Activated naive CD4-positive, alpha-beta T cell treated with anti-CD3 and anti-CD28 coated beads, Interleukin-2, amount 50 U/mL, for 16 hours (primary cell): ENCODE measurements around the gene CEBPE.
A peak's percentile ranks its signal among the peaks of the same experiment; 100 is the strongest.
"Not testable (repeated sequence)": the region's sequence is repeated elsewhere in the genome, so short reads cannot be mapped to it uniquely, and the experiment has no call there.

Experiments
- DNase-seq: peaks from one replicate; pipeline ENCODE4 v3.0.0-alpha.2; 2020

CEBPE gene

DNA sequence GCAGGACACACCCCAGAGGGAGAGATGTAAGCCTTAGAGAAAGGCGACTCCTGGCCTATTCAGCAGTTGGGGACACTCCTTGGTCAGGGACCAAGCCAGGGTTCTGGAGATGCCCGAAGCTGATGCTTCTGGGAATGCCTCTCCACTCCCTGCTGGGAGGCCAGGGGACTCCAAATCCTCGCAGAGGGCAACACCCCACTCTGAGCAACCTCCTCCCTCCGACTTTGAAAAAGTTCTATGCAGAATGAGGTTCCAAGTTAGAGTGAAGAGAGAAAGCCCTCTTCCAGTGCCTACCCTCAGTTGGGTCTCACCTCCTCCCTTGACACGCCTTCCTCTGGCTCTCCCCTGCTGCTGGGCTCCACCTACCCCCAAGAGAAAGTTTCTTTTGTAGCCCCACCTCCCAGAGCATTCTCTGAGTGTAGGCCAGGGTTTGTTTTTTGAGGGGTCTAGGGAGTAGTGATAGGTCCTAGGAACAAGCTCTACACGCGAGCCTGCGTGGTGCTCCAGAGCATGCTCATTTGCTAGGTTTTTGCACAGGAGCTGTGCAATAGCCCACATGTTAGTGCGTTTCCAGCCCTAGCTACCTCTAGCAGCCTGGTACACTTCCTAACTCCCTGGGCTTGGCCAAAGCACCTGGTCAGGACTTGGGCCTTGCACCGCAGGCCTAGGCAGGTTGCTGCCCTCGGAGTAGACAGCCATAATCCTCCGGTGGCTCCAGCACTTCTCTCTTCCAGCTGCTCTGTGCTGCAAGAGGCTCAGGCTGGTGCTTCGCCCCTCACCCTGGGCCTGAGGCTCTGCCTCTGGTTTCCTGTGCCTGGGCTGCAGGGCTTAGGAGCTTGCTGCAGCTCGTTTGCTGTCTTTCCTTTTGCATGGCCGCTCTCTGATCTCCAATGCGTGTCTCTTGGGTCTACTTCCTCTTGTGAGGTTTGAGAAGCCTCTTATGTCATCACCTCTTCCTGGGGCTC lies 590 bp upstream of the CEBPE start:
- DNase-seq: peak; percentile 25

DNA sequence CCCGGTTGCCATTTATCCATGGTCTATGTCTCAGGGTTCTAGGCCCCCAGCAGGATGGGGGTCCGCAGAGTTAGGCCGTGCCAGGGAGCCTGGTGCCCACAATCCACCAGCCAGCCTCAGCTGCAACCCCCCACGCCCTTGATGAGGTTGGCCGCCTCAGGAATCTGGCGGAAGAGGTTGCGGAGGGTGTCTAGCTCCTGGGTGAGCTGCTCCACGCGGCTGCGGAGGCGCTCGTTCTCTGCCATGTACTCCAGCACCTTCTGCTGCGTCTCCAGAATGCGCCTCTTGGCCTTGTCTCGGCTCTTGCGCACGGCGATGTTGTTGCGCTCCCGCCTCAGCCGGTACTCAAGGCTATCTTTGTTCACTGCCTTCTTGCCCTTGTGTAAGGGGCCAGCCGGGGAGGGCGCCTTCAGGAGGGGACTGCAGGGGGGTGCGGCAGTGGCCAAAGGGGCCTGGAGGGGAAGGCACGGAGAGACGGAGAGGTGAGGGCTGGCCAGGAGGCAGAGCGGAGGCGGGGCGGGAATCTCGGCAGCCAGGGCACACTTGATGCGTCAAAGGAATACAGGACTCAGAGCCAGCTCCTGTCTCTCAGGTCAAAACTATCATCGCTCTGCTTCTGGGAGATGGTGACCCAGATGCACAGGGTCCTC lies 1.6 kb downstream of the CEBPE start:
- DNase-seq: no peak

DNA sequence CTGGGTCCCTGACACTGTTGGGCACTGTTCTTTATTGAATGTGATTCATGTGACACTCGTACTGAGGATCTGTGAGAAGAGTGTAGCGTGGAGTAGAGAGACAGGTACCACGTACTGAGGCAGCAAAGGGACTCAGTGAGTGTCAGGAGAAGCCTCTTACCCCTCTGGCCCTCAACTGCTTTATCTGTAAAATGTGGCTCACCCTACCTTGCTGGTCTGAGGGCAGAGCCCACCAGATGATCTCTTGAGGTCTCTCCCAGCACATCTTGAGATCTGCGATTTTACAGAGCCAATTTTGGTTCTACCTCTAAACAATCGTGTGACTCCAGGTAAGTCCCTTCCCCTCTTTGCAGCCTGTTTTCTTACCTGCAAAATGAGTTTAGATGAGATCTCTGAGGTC lies 3.1 kb downstream of the CEBPE start:
- DNase-seq: no peak

DNA sequence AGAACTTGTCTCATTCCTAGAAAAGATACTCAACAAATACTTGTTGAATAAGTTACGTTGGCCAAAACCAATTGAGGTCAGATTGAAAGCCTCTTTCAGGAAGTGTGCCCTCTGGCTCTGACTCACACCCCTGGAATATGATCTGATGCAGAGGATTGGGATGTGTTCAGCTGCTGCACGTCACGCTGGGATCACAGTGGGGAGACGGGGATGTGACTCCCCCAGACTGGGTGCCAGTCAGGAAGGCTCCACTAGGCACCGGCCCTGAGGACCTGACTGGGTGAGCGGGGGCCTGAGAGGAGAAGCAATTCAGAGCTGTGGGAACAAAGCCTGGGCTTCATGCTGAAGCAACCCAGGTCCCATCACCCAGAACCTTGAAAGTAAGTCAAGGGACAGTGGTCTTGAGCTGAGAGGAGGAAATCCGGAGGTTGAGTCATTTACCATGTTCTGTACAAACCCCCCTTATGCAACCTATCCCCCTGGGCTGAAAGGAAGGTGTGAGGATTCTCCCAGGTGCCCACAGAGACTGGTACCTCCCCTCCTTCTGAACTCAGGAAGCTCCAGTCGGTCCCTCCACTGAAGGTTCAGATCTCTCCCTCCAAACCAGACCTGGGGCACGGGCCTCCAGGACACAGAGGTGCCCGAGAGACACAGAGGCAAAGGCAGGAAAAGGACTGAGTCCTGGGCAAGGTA lies 3.9 kb downstream of the CEBPE start:
- DNase-seq: no peak

DNA sequence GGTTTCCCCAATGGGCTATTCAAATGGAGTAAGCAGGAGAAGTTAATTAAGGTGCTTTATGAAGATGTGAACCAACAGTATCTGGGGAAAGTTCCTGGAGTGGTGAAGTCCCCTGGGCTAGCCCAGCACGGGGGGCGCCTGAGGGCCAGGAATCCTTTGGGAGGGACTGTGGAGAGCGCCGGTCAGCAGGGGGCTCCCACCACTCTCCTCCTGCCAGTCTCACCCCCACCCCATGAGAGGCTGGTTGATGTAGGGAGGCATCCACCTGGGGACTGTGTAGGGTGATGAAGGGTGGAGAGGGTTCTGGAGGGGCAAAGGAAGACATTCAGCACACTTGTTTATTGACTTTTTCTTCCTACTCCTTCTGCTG lies 4.4 kb downstream of the CEBPE start:
- DNase-seq: no peak

DNA sequence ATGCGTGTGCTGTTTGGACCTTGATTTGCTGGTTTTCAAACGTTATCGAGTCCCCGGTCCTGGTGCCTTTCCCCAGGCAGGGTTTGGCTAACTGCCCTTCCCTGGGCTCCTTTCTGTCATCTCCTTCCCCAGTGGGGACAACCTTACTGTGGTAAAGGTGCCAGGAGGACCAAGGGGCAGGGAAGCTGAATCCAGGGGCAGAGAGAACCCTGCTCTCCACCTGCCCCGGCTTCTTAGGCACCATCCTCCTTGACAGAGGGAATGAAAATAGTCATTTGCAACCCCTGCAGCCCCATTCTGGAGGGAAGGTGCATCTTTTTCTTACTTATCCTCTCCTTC lies 5.0 kb downstream of the CEBPE start:
- DNase-seq: no peak

DNA sequence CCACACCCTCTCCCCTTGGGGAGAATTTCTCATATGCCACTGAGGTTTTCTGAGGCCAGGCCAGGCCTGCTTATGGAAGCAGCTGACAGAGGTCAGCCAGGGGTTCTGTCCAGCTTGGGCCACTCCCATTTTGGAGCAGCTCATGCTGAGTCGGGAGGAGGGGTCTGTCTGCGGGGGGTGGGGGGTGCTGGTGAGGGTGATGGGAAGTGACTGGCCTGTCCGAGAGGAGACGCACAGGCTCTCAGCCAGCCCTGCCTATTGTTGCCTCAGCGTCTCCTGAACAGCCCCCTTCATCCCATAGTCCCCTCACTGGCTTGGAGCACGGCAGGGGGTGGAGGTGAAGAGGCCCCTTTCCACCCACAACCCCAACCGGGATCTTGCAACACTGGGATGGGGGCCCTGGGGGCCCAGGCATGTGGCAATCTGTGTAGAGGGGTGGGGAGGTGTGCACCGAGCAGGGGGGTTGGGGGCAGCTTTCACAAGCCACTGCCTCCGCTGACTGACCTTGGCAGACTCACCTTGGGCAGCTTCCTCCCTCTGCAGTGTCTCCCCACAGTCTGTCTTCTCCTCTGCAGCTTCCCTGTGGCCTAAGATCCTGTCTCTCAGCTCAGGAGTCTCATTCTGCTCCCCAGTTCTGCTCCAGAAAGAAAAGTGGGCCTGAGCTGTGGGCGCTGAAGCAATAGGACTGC lies 5.5 kb downstream of the CEBPE start:
- DNase-seq: no peak

DNA sequence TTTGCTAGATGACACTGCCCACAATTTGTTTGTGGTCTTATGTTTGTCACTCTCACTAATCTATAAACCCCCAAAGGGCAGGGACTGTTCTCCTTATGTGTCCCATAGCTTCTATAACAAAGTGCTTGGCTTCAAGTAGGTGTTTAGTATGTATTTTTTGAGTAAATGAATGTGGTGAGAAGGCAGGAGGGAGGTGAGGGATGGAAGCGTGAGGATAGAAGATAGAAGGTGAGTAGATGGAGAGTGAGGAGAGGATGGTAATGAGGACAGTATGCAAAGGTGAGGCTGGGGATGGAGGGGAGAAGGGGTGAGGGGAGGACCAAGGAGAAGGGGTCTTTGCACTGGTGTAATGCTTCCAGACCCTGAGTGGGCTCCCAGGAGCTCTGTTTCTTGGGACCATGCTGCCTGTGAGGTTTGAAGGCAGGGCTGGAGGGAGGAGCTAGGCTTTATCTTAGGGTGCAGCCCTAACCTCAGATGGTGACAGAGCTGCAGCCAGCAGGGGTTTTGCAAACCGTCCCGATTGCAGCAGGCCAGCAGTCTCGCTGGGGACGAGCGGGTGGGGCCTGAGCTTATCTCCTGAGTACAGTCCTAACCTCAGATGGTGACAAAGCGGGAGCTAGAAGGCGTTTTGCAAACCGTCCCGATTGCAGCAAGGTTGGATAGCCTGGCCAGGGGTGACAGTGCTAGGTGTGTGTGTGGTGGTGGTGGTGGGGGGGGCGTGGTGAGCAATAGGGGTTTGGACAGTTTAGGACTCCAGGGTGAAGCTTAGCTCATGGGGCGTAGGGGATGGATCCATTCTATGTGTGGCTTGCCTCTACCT lies 6.5 kb downstream of the CEBPE start:
- DNase-seq: no peak

DNA sequence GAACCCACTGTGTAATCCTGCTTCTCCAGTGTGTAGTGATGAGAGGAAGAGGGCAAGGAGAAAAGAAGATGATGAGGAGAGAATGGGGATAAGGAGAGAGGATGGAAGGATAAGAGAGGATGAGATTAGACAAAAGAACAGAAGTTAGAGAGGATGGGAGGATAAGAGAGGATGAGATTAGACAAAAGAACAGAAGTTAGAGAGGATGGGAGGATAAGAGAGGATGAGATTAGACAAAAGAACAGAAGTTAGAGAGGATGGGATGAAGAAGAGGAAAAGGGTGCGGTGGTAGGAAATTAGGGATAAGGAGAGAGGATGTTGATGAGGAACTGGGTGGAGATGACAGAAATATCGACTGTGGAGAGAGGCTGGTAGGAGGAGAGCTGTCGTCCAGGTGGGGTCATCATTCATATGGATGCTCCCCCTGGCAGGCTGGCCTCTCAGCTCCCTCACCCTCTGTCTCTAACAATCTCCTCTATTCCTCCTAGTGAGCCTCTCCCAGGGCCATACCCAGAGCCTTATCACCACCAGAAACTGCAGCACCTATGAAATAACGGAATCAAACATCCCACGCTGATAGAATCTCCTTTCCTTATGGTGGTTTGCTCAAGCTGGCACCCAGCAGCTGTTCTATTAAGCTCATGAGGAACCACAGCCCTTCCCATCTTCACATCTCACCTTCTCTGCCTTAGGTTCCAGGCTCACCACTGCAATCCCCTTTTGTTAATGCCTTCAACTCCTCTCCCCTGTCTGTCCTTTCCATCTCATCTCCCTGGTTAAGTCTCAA lies 8.3 kb downstream of the CEBPE start:
- DNase-seq: no peak

DNA sequence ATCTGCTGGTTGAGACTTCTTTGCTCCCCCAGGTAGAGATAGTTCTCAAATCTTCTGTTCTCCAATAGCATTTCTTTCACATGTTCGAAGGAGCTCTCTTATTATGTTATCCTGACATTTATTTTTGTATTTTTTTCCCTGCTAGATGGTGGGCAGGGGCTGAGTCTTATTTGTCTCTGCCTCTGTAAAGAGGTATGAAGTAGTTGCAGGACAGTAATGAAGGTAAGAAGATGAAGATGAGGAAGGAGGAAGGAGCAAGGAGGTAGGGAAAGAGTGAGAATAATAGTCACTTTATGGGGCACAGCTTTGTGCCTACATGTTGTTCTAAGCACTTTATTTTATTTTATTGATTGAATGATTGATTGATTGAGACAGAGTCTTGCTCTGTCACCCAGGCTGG lies 9.3 kb downstream of the CEBPE start:
- DNase-seq: no peak

DNA sequence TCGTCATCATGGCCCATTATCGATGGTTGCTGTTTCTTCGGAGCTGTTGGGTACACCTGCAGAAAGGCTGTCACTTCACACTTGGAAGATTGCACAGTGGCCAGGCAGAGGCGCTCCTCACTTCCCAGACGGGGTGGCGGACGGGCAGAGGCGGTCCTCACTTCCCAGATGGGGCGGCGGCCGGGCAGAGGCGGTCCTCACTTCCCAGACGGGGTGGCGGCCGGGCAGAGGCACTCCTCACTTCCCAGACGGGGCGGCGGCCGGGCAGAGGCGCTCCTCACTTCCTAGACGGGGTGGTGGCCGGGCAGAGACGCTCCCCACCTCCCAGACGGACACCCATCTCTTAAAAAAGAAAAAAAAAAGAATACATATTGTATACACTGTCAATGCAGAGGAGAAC lies 10.9 kb downstream of the CEBPE start:
- not testable (repeated sequence) for DNase-seq

DNA sequence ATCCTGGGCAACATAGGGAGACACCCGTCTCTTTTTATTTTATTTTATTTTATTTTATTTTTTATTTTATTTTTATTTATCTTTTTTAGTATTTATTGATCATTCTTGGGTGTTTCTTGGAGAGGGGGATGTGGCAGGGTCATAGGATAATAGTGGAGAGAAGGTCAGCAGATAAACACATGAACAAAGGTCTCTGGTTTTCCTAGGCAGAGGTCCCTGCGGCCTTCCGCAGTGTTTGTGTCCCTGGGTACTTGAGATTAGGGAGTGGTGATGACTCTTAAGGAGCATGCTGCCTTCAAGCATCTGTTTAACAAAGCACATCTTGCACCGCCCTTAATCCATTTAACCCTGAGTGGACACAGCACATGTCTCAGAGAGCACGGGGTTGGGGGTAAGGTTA lies 11.4 kb downstream of the CEBPE start:
- not testable (repeated sequence) for DNase-seq

DNA sequence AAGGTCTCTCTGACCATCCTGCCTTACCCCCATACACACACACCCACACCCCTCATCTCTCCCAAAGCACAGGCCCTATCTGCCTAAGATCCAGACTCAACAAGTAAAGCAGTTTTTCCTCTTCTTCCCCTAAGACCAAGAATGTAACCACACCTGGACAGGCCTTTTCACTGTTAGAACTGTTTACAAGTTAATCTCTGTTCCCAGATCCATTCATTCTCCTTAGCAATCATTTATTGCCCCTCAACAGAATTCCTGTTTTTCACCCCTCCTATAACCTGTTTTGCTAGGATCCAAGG lies 12.4 kb downstream of the CEBPE start:
- no peak for DNase-seq

DNA sequence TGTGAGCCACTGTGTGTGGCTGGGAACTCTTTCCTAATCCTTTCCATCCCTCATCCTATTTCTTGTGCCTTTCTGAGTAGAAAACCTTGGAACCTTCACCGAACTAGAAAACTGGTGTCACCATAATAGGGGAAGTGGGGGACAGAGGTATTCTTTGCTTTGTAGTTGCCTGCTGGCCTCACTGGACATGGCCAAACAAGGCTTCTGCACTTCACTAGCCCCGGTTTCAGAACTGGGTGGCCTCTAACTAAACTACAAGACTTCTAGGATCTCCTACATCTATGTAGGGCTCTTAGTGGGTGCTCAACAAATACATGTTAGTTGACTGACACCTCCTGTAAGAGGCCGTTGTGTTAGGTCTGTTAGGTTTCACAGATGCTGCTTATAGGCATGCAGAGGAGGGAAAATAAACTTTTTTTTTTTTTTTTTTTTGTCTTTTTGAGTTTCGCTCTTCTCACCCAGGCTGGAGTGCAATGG lies 13.7 kb downstream of the CEBPE start:
- DNase-seq: no peak

DNA sequence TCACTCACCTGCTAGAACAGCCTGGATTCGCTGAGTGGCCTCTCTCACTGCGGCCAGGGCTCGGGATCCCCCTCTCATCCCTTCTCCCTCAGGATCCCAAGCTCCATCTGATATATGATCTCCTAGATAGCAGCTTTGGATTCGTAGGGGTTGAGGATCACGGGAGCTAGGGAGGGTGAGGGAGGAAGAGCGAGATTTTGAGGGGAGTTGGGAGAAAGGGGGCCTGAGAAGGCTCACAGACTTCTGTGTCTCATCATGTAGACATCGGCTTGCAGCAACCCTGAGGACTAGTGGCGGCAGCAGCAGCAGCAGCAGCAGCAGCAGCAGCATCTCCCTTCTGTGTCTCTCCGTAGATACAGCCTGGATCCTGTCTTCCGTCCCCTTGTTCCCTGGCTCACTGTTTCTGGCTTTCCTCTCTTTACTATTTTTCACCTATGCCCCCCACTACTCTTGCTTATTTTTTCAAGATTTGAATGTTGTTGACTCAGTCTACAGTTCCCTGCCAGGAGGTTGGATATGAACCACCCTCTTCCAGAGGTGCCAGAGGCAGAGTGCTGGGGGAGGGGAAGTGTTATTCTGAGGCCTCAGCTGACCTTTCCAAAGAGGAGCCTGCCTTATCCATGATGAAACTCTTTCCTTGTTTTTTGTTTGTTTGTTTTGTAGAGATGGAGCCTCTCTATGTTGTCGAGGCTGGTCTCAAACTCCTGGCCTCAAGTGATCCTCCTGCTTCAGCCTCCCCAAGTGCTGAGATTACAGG lies 14.3 kb downstream of the CEBPE start, which contains the start of gene CIROP:
Gene CIROP (minus strand): TSS at position 399 of the 757 bp plus-strand sequence. CDS start 69 bp downstream, at position 330.
- DNase-seq: no peak

DNA sequence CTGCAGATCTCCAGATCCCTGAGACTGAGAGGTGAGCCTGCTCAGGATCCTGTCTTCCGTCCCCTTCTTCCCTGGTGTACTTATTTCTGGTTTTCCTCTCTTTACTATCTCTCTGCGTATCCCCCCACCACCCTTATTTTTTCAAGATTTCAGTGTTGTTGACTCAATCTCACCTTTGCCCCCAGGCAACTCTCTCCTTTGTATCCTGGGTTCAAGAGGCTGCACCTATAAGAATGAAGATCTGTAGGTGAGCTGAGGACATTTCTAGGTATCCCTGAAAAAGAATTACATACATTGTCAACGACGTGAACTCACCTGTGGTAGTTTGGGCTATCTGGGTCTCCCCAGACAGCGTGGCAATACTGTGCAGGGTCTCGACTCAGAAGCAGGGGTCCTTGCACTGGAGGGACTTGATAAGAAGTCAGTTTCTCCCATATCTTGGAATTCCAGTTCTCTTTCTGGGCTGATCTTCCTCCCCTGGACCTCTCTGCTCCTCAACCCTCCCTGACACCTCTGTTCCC lies 14.9 kb downstream of the CEBPE start:
- DNase-seq: no peak

DNA sequence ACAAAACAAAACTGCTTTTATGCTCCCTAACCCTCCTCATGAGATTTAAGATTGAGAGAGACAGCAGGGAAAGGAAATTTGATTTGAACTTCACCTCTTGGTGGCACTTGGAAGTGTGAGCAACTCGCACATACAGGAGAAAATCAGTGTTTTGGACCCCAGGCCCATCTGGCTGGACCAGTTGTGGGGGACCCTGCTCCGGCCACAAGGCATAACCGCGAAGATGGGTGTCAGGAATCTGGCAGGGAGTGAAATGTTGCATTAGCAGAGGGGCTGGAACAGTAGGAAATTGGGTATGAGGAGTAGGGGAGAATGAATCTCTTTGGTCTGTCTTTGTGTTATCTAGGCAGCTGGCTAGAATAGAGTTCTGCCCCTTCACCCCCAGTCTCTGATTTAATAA lies 15.5 kb downstream of the CEBPE start:
- no peak for DNase-seq

DNA sequence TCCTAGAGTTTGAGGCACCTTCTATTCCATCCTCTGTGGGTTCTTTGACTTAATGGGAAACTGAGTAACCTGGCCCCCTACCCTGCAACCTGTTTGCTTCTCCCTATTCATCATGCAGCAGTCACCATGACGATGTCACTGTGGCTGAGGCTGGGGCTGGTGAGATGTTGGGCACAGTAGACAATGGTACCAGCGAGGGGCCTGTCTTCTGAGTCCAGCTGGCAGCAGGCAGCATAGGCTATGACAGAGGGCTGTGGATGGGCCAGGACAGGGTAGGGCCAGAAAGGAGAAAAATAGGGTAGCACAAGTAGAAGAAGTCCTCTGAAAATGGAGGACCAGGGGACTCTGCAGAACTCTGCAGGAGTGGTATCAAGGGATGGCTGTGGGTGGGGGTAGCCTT lies 16.3 kb downstream of the CEBPE start:
- DNase-seq: no peak

DNA sequence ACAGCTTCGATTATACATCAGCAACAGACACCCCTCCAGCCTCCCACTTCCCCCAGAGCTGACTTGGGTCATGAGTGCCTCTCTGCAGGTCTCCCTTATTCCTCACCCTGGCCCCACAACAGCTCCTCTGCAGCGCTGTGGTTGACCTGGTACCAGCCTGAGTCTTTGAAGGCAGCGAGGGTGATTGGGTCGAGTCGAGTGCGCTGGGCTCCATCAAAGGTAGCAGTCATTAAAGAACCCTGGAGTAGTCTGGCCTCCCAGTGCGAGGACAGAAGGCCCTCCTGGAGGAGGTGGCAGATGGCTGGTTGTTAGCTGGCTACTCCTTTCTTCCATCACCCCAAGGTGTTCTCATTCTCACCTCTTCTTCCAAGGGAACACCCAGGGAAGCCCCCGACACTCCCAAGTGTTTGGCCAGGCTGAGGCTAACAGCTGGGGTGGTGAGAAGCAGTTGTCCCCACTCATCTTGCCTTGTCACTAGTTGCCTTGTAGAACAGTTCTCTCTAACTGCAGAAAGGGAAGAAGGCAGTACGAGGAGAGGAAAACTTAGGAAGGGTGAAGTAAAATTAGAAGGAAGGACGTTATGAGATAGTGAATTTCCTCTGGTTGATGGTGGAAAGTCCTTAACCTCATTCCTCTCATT lies 16.9 kb downstream of the CEBPE start:
- DNase-seq: no peak
